ENCODE results near the gene ERC2.
A peak's percentile ranks its signal among the peaks of the same experiment; 100 is the strongest.

Gene ERC2

GRCh38 chr3:55779543-55779942, 688.7 kb downstream of the ERC2 start:
- DNase-seq: no peak

GRCh38 chr3:55775366-55776154, 692.7 kb downstream of the ERC2 start:
- no peak for DNase-seq

- DNase-seq: no peak
These were observed 693.4 kb downstream of the ERC2 start for GRCh38 chr3:55774856-55775255.

DNA sequence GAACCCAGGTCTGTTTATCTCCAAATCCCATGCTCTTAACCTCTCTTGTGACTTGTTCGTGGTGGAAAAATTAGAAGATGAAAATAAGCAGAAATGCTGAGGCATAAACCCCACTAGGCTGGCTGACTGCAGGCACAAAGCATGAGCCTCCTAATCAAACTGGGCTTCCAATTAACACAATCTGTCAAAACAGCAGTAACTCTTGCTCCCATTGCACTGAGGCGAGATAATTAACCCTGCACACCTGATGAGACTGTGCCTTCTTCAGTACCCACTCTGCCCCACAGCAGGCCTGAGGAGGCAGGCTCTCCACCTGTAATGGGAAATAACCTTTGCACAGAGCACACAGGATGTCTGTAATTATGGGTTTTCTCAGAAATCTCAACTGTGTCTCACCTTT, 696.8 kb downstream of the ERC2 start:
- DNase-seq: no peak

DNA sequence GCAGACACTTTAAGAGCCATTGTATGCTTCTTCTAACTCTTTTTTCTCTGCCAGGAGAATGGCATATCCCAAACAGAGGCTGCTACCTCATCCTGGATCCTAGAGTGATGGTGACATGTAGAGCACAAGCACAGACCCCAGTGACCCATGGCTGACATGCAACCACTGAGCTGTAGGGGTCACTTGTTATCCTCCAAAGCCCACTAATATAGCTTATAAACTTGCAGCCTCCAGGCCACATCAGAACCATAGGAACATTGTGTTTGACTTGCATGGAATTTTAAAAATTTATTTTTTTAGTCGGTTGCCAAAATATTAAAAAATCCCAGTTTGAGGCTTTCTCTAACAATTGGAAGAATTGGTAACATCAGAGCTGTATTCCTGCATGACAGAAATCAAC, 698.2 kb downstream of the ERC2 start:
- no peak for DNase-seq

- no peak for DNase-seq
These were observed 701.5 kb downstream of the ERC2 start for GRCh38 chr3:55766753-55767152.

- no peak for DNase-seq
These were observed 702.2 kb downstream of the ERC2 start for GRCh38 chr3:55765906-55766701.

DNA sequence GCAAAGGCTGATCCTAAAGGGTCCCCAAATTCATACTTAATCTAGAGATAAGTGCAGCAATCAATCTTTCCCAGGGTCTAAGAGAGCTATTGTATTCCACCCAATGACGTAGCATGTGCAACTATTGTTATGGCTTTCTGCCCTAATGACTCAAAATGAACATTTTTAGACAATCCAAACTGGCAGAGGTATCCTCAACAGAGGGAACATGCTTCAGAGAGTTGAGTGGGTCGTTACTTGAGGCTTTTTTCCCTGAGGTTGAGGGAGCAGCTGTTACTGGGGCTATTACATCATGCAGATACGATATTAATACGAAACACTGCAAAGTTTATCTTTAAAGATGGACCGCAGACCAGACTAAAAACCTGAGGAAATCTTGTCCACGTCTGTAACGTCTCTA, 702.9 kb downstream of the ERC2 start:
- DNase-seq: no peak

GRCh38 chr3:55756976-55757375, 711.3 kb downstream of the ERC2 start:
- no peak for DNase-seq

GRCh38 chr3:55755516-55756205, 712.6 kb downstream of the ERC2 start:
- no peak for DNase-seq

- no peak for DNase-seq
These were observed 715.4 kb downstream of the ERC2 start for GRCh38 chr3:55752911-55753310.

DNA sequence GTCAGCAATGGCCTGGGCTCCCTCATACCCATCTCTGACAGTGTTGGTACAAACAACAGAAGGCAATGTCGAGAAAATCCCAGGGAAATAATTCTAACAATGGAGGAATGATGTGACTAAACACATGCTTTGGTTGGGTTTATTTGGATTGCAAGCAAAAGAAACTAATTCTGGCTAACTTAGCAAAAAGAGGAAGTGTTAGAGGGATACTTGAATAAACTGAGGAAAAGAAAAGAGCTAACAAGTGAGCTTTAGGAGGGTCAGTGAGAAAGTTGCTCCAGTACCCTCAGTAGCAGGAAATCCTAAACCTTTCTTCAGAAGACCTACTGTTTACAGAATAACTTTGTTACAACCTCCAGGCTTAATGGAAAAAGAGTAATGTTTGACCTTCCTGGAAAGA, 716.5 kb downstream of the ERC2 start:
- no peak for DNase-seq

- peak; percentile 96 for DNase-seq
These were observed 717.7 kb downstream of the ERC2 start for GRCh38 chr3:55750525-55750924.

DNA sequence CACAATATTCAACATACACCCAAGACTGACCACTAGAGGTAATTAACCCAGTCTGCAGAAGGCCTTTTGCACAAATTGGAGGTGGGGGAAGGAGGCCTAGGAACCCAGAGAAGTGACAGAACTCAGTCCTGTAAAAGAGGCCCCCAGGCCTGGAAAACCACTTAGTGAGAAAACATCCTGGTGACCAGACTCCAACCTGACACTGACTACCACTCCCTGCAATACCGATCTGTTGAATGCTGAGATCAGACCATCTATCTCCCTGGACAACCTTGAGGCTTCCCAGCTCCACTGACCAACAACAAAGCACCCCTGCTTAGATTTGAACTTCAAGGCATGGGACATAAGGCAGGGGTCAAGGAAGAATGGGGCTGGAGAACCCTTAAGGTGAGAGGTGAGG, 719.2 kb downstream of the ERC2 start:
- DNase-seq: no peak

GRCh38 chr3:55746808-55747413, 721.4 kb downstream of the ERC2 start:
- peak; percentile 17 for DNase-seq

GRCh38 chr3:55742832-55743136, 725.5 kb downstream of the ERC2 start:
- no peak for DNase-seq

- peak; percentile 62 for DNase-seq
These were observed 726.0 kb downstream of the ERC2 start for GRCh38 chr3:55742022-55742831.

GRCh38 chr3:55737186-55737585, 731.1 kb downstream of the ERC2 start:
- no peak for DNase-seq

DNA sequence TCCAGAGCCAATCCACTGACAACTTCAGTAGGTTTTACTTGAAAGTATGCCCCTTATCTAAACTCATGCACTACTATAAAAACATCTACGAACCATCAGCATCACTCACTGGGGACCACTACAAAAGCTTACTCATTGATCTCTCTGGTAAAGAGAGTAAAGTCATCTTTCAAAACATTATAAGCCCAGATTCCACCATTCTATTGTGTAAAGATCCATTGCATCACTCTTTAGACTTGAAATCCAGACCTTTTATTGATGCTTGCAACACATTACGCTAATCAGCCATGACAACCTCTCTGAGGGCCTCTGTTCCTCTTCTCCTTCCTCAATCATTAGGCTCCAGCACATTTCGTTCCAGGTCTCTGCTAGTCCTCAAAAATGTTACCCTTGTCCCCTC, 732.3 kb downstream of the ERC2 start:
- no peak for DNase-seq

- no peak for DNase-seq
These were observed 736.5 kb downstream of the ERC2 start for GRCh38 chr3:55731741-55732140.

DNA sequence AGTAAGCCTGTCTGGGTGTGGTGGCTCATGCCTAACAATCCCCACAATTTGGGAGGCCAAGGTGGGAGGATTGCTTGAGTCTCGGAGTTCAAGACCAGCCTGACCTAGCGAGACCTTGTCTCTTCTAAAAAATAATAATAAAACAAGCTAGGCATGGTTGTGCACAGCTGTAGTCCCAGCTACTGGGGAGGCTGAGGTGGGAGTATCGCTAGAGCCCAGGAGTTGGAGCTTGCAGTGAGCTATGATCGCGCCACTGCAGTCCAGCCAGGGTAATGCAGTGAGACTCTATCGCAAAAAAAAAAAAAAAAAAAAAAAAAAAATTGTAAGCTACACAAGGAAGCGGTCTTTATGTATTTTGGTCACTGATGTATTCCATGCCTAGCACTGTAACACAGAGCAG, 738.7 kb downstream of the ERC2 start:
- DNase-seq: no peak

DNA sequence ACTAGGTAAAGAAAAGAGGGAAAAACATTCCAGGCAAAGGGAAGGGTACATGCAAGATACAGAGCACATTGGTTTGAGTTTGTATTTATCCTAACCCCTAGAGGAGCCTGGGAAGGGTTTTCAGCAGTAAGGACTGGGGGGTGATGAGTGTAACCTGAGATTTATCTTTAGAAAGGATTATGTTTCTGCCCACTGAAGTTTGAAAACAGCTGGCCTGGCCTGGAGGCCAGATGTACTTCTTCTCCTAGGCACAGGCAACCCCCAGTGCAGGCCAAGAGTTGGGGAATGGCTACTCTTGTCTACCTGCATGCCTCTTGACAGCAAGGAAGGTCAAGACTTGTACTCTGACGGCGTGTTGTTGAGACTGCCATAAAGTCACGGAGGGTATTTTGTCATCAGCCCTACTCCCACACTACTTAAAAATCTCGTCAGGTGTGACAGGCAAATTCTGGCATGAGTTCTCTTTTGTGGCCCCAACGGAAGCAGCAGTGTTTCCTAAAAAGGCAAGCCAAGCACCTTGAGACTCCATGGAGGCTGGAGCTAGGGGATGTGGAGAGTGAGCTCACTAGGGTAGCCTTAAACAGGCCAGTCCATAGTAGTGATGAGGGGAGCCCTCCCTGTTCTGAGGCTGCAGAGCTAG, 739.7 kb downstream of the ERC2 start:
- DNase-seq: no peak

Data from fibroblast of skin of abdomen (primary cell).